ENCODE data around the gene DDX18. TPM values are rescaled to one million over a fixed set of nuclear protein-coding genes. Genes with fewer than 3 reads are reported as not detected.

DDX18 gene
- total RNA-seq, 1 experiment from 2014 or later, result 99.0 TPM

DNA sequence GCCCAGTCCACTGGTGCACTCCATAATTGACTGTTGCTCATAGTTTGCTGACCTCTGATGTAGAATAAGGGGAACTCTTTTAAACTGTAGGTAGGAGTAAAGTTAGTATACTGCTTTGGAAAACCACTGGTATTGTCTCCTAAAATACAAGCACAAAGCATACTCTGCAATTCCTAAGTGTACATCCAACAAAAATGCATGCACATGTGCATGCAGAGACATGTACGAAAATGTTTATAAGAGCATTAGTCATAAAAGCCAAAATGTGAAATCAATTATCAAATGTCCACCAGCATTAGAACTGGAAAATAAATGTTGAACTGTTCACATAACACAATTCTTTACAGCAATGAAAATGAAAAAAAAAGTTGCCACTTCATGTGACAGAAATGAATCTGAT lies 39.8 kb upstream of the DDX18 start:
- peaks cover 5% of the 10 kb centered on the region for H3K27me3 Mint-ChIP-seq (ENCODE audit: insufficient read depth, unreplicated experiment)
- CTCF ChIA-PET, result no interaction called here
- no peak overlapping the region for H3K4me3 ChIP-seq (ENCODE audit: low read depth, low read length)
- H3K9me3 Mint-ChIP-seq (ENCODE audit: unreplicated experiment), result peaks cover 9% of the 10 kb centered on the region
- H3K4me1 ChIP-seq, result no peaks in the 10 kb centered on the region
- POLR2A ChIA-PET, result no interaction called here
- no peak overlapping the region for H3K27ac Mint-ChIP-seq (ENCODE audit: unreplicated experiment)
- intact Hi-C loops (cut with micrococcal nuclease; ENCODE audit: unreplicated experiment), result loop anchor here (5.0 kb wide), 2 partner anchors 237 to 1027 kb away; no protein-coding TSS in a partner anchor
- no peak overlapping the region for H3K4me3 Mint-ChIP-seq (ENCODE audit: unreplicated experiment)
- H3K9me3 ChIP-seq, result no peaks in the 10 kb centered on the region
- peaks cover 6% of the 10 kb centered on the region for H3K4me1 Mint-ChIP-seq (ENCODE audit: low read depth, unreplicated experiment)
- no peaks in the 10 kb centered on the region for H3K27me3 ChIP-seq (replicated peaks; ENCODE audit: control insufficient read depth, insufficient read depth, low read length)
- no peak for DNase-seq
- BruUV-seq (replicated peaks), result no TSS peak
- H3K36me3 Mint-ChIP-seq (ENCODE audit: insufficient read depth, unreplicated experiment), result no peaks in the 10 kb centered on the region
- no peaks in the 10 kb centered on the region for H3K36me3 ChIP-seq (ENCODE audit: control insufficient read depth, insufficient read depth, low read length)
- TF ChIP-seq, protein P1, sequence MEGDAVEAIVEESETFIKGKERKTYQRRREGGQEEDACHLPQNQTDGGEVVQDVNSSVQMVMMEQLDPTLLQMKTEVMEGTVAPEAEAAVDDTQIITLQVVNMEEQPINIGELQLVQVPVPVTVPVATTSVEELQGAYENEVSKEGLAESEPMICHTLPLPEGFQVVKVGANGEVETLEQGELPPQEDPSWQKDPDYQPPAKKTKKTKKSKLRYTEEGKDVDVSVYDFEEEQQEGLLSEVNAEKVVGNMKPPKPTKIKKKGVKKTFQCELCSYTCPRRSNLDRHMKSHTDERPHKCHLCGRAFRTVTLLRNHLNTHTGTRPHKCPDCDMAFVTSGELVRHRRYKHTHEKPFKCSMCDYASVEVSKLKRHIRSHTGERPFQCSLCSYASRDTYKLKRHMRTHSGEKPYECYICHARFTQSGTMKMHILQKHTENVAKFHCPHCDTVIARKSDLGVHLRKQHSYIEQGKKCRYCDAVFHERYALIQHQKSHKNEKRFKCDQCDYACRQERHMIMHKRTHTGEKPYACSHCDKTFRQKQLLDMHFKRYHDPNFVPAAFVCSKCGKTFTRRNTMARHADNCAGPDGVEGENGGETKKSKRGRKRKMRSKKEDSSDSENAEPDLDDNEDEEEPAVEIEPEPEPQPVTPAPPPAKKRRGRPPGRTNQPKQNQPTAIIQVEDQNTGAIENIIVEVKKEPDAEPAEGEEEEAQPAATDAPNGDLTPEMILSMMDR (IDR thresholded peaks at IDR 0.05; ENCODE audit: insufficient read depth in 1 of 2, low read depth in 1 of 2, low read length in 1 of 2, severe bottlenecking in 1 of 2, unreplicated experiment in 1 of 2), result no peak

DNA sequence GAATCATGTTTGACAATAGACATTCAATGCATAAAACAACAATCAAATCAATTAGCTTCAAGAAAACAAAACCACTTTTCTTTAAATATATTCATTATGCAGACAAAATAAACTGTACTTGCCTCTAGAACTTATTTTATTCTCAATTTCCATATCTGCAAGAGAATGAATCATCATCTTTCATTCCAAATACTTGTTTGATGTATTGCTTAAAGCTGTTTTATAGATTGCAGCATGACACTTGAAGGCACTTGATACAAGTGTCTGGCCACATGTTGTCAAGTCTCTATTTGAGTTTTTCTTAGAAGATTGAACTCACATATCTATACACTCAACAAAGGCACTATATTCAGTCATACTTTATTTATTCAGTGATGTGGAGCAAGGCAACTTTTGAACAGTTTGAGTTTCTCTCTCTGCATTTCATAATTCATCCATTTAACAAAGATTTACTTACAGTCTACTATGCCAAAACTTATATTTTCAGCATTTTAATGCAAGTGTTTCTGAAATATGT lies 38.7 kb upstream of the DDX18 start:
- POLR2A ChIA-PET, result no interaction called here
- intact Hi-C loops (cut with micrococcal nuclease; ENCODE audit: unreplicated experiment), result no loop called here
- Mint-ChIP-seq H3K27ac (ENCODE audit: unreplicated experiment) (no peak overlapping the region), H3K4me3 (ENCODE audit: unreplicated experiment) (no peak overlapping the region), H3K9me3 (ENCODE audit: unreplicated experiment) (peaks cover 9% of the 10 kb centered on the region), H3K4me1 (ENCODE audit: low read depth, unreplicated experiment) (peaks cover 6% of the 10 kb centered on the region), H3K27me3 (ENCODE audit: insufficient read depth, unreplicated experiment) (peaks cover 5% of the 10 kb centered on the region), H3K36me3 (ENCODE audit: insufficient read depth, unreplicated experiment) (no peaks in the 10 kb centered on the region)
- no peak overlapping the region for H3K4me3 ChIP-seq (ENCODE audit: low read depth, low read length)
- DNase-seq, result no peak
- no peaks in the 10 kb centered on the region for H3K4me1 ChIP-seq
- no peaks in the 10 kb centered on the region for H3K9me3 ChIP-seq
- no peaks in the 10 kb centered on the region for H3K27me3 ChIP-seq (replicated peaks; ENCODE audit: control insufficient read depth, insufficient read depth, low read length)
- no TSS peak for BruUV-seq (replicated peaks)
- no peaks in the 10 kb centered on the region for H3K36me3 ChIP-seq (ENCODE audit: control insufficient read depth, insufficient read depth, low read length)
- TF ChIP-seq, protein P1 (IDR thresholded peaks at IDR 0.05; ENCODE audit: insufficient read depth in 1 of 2, low read depth in 1 of 2, low read length in 1 of 2, severe bottlenecking in 1 of 2, unreplicated experiment in 1 of 2), result no peak
- CTCF ChIA-PET, result no interaction called here

DNA sequence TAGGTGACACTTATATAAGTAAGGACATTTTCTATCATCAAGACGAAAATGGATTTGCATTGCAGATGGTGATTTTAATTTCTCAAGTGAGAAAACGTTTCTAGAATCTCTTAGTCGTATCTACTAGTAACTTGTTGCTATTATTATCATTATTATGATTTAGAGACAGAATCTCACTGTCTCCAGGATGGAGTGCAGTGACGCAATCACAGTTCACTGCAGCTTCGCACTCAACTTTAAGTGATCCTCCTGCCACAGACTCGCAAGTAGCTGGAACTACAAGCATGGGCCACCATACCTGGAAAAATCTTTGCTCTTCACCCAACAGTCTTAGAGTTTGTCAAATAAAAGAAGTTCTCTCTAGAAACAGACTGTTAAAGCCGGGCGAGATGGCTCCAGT lies 37.6 kb upstream of the DDX18 start:
- Mint-ChIP-seq H3K9me3 (ENCODE audit: unreplicated experiment) (peaks cover 9% of the 10 kb centered on the region), H3K27me3 (ENCODE audit: insufficient read depth, unreplicated experiment) (peaks cover 5% of the 10 kb centered on the region), H3K4me3 (ENCODE audit: unreplicated experiment) (no peak overlapping the region), H3K4me1 (ENCODE audit: low read depth, unreplicated experiment) (peaks cover 6% of the 10 kb centered on the region), H3K36me3 (ENCODE audit: insufficient read depth, unreplicated experiment) (no peaks in the 10 kb centered on the region), H3K27ac (ENCODE audit: unreplicated experiment) (no peak overlapping the region)
- Histone ChIP-seq H3K4me1 (no peaks in the 10 kb centered on the region), H3K27me3 (replicated peaks; ENCODE audit: control insufficient read depth, insufficient read depth, low read length) (no peaks in the 10 kb centered on the region), H3K4me3 (ENCODE audit: low read depth, low read length) (no peak overlapping the region), H3K36me3 (ENCODE audit: control insufficient read depth, insufficient read depth, low read length) (no peaks in the 10 kb centered on the region), H3K9me3 (no peaks in the 10 kb centered on the region)
- ChIA-PET POLR2A (no interaction called here), CTCF (no interaction called here)
- BruUV-seq (replicated peaks), result no TSS peak
- intact Hi-C loops (cut with micrococcal nuclease; ENCODE audit: unreplicated experiment), result no loop called here
- no peak for DNase-seq
- TF ChIP-seq, protein P1 (IDR thresholded peaks at IDR 0.05; ENCODE audit: insufficient read depth in 1 of 2, low read depth in 1 of 2, low read length in 1 of 2, severe bottlenecking in 1 of 2, unreplicated experiment in 1 of 2), result no peak

Data from Caco-2 (cell line).